HG03108 (cell line): ENCODE measurements around the gene IFT88.

Experiments used
- ATAC-seq: cut with Tn5 transposase; IDR thresholded peaks from one replicate; pipeline ENCODE4 v1.9.1; 2021; ENCODE audit warnings: moderate library complexity; ENCODE audit not compliant: unreplicated experiment

Gene IFT88

GRCh38 chr13:20713751-20714150 is 146.8 kb downstream of the IFT88 start:
- ATAC-seq = no peak

- no peak for ATAC-seq
These were observed 147.2 kb downstream of the IFT88 start for GRCh38 chr13:20714161-20714560.

- ATAC-seq = no peak
These were observed 147.8 kb downstream of the IFT88 start for GRCh38 chr13:20714563-20715329.

- ATAC-seq = no peak
These were observed 148.4 kb downstream of the IFT88 start for GRCh38 chr13:20715330-20715712.

GRCh38 chr13:20716951-20717350 is 150.0 kb downstream of the IFT88 start:
- ATAC-seq = no peak

GRCh38 chr13:20717581-20718542 is 150.9 kb downstream of the IFT88 start:
- no peak for ATAC-seq

- ATAC-seq = no peak
These were observed 152.1 kb downstream of the IFT88 start for GRCh38 chr13:20718958-20719566.

- ATAC-seq = no peak
These were observed 152.8 kb downstream of the IFT88 start for GRCh38 chr13:20719783-20720182.

GRCh38 chr13:20720499-20720898 is 153.5 kb downstream of the IFT88 start:
- ATAC-seq = no peak

GRCh38 chr13:20721058-20721453 is 154.1 kb downstream of the IFT88 start:
- ATAC-seq = no peak

GRCh38 chr13:20721454-20722357 is 154.7 kb downstream of the IFT88 start:
- no peak for ATAC-seq

GRCh38 chr13:20727856-20728255 is 160.9 kb downstream of the IFT88 start:
- ATAC-seq = no peak

- ATAC-seq = no peak
These were observed 161.8 kb downstream of the IFT88 start for GRCh38 chr13:20728579-20729311.

- ATAC-seq = no peak
These were observed 163.0 kb downstream of the IFT88 start for GRCh38 chr13:20729633-20730585.

GRCh38 chr13:20738616-20739015 is 171.7 kb downstream of the IFT88 start:
- no peak for ATAC-seq

GRCh38 chr13:20740021-20740420 is 173.1 kb downstream of the IFT88 start:
- no peak for ATAC-seq
